SK-N-SH (cell line): ENCODE results near the gene HOXA1. TPM values are rescaled to one million over a fixed set of nuclear protein-coding genes. Genes with fewer than 3 reads are reported as not detected.

Experiments
- CTCF ChIA-PET: fragments of 300-600, 350-600 bp; formaldehyde crosslinking; extraction: SDS; loops from one replicate; lab custom pipeline; 2021; lab: Yijun Ruan, JAX
- POLR2A ChIA-PET: fragments of 350-600 bp; sonication (Branson Sonifier 250); formaldehyde crosslinking; extraction: SDS; loops from one replicate; lab custom pipeline; 2020; ENCODE audit warnings: antibody characterized with exemption, inconsistent platforms; lab: Yijun Ruan, JAX
- DNase-seq: peaks from one replicate; pipeline ENCODE4 v3.0.0; 2012
- H2AFZ ChIP-seq: fragments of 200-600 bp; sonication (generic); 2 replicates; pipeline ENCODE4 v1.8.1; 2016; ENCODE audit warnings: antibody characterized with exemption, mild to moderate bottlenecking, low read depth
- H3F3A ChIP-seq: fragments of 200-600 bp; sonication (generic); replicated peaks from 2 replicates; pipeline ENCODE3; 2016; ENCODE audit warnings: antibody characterized with exemption, mild to moderate bottlenecking; ENCODE audit not compliant: insufficient read depth
- H3K27ac ChIP-seq, 2 experiments: fragments of 200-500 bp in 1 of 2; fragments of 200-600 bp in 1 of 2; sonication (Bioruptor generic) in 1 of 2; sonication (generic), shearing (Covaris generic) in 1 of 2; 2 replicates each; pipeline versions ENCODE4 v1.5.1 to v1.6.1; 2014 to 2016; ENCODE audit warnings: low read depth in 2 of 2, inconsistent platforms in 1 of 2, low read length in 1 of 2, mild to moderate bottlenecking in 1 of 2, mixed read lengths in 1 of 2
- H3K27me3 ChIP-seq: fragments of 200-600 bp; sonication (generic), shearing (Covaris generic); 2 replicates; pipeline ENCODE4 v1.6.1; 2016; ENCODE audit warnings: mixed run types; ENCODE audit not compliant: insufficient read depth
- H3K36me3 ChIP-seq, 2 experiments: fragments of 200-500 bp in 1 of 2; fragments of 200-600 bp in 1 of 2; sonication (Bioruptor generic) in 1 of 2; sonication (generic) in 1 of 2; replicated peaks in 1 of 2; 2 replicates each; pipeline versions ENCODE3 to v1.5.1; 2014 to 2016; ENCODE audit warnings: low read length in 1 of 2, mild to moderate bottlenecking in 1 of 2; ENCODE audit not compliant: insufficient read depth in 2 of 2, control insufficient read depth in 1 of 2
- H3K4me1 ChIP-seq, 2 experiments: fragments of 200-500 bp in 1 of 2; fragments of 200-600 bp in 1 of 2; sonication (Bioruptor generic) in 1 of 2; sonication (generic), shearing (Covaris generic) in 1 of 2; 2 replicates each; pipeline versions ENCODE4 v1.5.1 to v1.6.1; 2014 to 2016; ENCODE audit warnings: low read depth in 1 of 2, low read length in 1 of 2, mixed run types in 1 of 2; ENCODE audit not compliant: insufficient read depth in 2 of 2, control insufficient read depth in 1 of 2
- H3K4me2 ChIP-seq: fragments of 200-600 bp; sonication (generic), shearing (Covaris generic); 2 replicates; pipeline ENCODE4 v1.6.1; 2017; ENCODE audit warnings: mixed run types
- H3K4me3 ChIP-seq, 2 experiments: fragments of 200-500 bp in 1 of 2; fragments of 200-600 bp in 1 of 2; sonication (Bioruptor generic) in 1 of 2; sonication (generic), shearing (Covaris generic) in 1 of 2; 2 replicates each; pipeline versions ENCODE4 v1.5.1 to v1.8.1; 2014 to 2016; ENCODE audit warnings: low read depth in 2 of 2, inconsistent platforms in 1 of 2, low read length in 1 of 2, mild to moderate bottlenecking in 1 of 2, mixed read lengths in 1 of 2, moderate library complexity in 1 of 2
- H3K79me2 ChIP-seq: fragments of 200-600 bp; sonication (generic); 2 replicates; pipeline ENCODE4 v1.8.1; 2017; ENCODE audit warnings: mild to moderate bottlenecking; ENCODE audit not compliant: insufficient read depth
- H3K9ac ChIP-seq: fragments of 200-600 bp; sonication (generic); 2 replicates; pipeline ENCODE4 v1.6.1; 2017; ENCODE audit warnings: mixed run types
- H3K9me2 ChIP-seq: fragments of 200-600 bp; sonication (generic); 2 replicates; pipeline ENCODE4 v1.6.1; 2017; ENCODE audit warnings: mixed run types
- H3K9me3 ChIP-seq: fragments of 200-600 bp; sonication (generic); 2 replicates; pipeline ENCODE4 v1.6.1; 2017; ENCODE audit warnings: mixed run types, mild to moderate bottlenecking, moderate library complexity
- H4K20me1 ChIP-seq: fragments of 200-600 bp; sonication (generic); 2 replicates; pipeline ENCODE4 v1.6.1; 2017; ENCODE audit warnings: mild to moderate bottlenecking, mixed run types; ENCODE audit not compliant: insufficient read depth
- CTCF ChIP-seq: fragments of 200-600 bp; sonication (generic); IDR thresholded peaks from 2 replicates; pipeline ENCODE4 v1.6.1; 2017; ENCODE audit warnings: antibody characterized with exemption, mild to moderate bottlenecking, moderate library complexity
- EZH2phosphoT487 ChIP-seq: fragments of 200-600 bp; sonication (generic); IDR thresholded peaks from 2 replicates; pipeline ENCODE4 v1.6.1; 2017; ENCODE audit warnings: low read depth, mixed run types, mild to moderate bottlenecking, antibody characterized with exemption, moderate library complexity, borderline replicate concordance
- GATA2 ChIP-seq: sonication (generic); formaldehyde crosslinking; IDR thresholded peaks from 2 replicates; pipeline ENCODE4 v1.5.0; 2020; ENCODE audit warnings: mild to moderate bottlenecking, missing genetic modification reagents
- MXI1 ChIP-seq: IDR thresholded peaks from 2 replicates; pipeline ENCODE4 v1.6.1; 2012; ENCODE audit warnings: mild to moderate bottlenecking, low read depth, low read length, improper control_type of control experiment
- NRF1 ChIP-seq: IDR thresholded peaks from 2 replicates; pipeline ENCODE4 v1.6.1; 2012; ENCODE audit warnings: low read depth, mild to moderate bottlenecking, low read length
- PBX3 ChIP-seq: IDR thresholded peaks from 2 replicates; pipeline ENCODE4; 2012
- RAD21 ChIP-seq: IDR thresholded peaks from 2 replicates; pipeline ENCODE4 v1.6.1; 2012; ENCODE audit warnings: mild to moderate bottlenecking, low read length
- REST ChIP-seq: IDR thresholded peaks from 2 replicates; pipeline ENCODE4 v1.6.1; 2012; ENCODE audit warnings: mild to moderate bottlenecking, low read depth, low read length, moderate library complexity
- RFX5 ChIP-seq: IDR thresholded peaks from 2 replicates; pipeline ENCODE4 v1.6.1; 2012; ENCODE audit warnings: mild to moderate bottlenecking, improper control_type of control experiment, low read length
- RXRA ChIP-seq: IDR thresholded peaks from 2 replicates; pipeline ENCODE4 v1.4.0; 2012; ENCODE audit warnings: low read depth, mild to moderate bottlenecking, borderline replicate concordance
- SIN3A ChIP-seq: IDR thresholded peaks from 2 replicates; pipeline ENCODE4 v1.6.1; 2012; ENCODE audit warnings: low read depth, mild to moderate bottlenecking, low read length, moderate library complexity, borderline replicate concordance
- SMC3 ChIP-seq: IDR thresholded peaks from 2 replicates; pipeline ENCODE4 v1.6.1; 2012; ENCODE audit warnings: low read depth, low read length, improper control_type of control experiment
- TAF1 ChIP-seq: IDR thresholded peaks from 2 replicates; pipeline ENCODE4 v1.6.1; 2012; ENCODE audit warnings: low read depth, mild to moderate bottlenecking, low read length, moderate library complexity, borderline replicate concordance
- USF1 ChIP-seq: IDR thresholded peaks from 2 replicates; pipeline ENCODE4 v1.4.0; 2012; ENCODE audit warnings: low read depth, borderline replicate concordance
- YY1 ChIP-seq: IDR thresholded peaks from 2 replicates; pipeline ENCODE4 v1.4.0; 2012; ENCODE audit warnings: low read depth, mild to moderate bottlenecking
- whole genome bisulfite sequencing: methylation state at CpG from one replicate; pipeline ENCODE4 v1.1.6; 2017; ENCODE audit warnings: low lambda C conversion rate; 5-methylcytosine and 5-hydroxymethylcytosine counted together
- polyA plus RNA-seq, 3 experiments: library from polyadenylated mRNA; depleted of rRNA; stranded (reverse); fragments of >200 nt; gene quantifications; 2 replicates each; pipeline ENCODE4 v1.2.3, GENCODE V29; 2012

HOXA1 gene
- polyA plus RNA-seq, 1 of the 3 experiments (the other 2 are of a cell fraction), result not detected

- H3K79me2 ChIP-seq, result no peaks in the 10 kb centered on the region
- peak; percentile 92 for DNase-seq
- WGBS, result 6% methylated on average over 56 of the region's 86 CpGs
These were observed 47.5 kb upstream of the HOXA1 start, which contains the start of gene HOXA5 for GRCh38 chr7:27143023-27143949. HOXA5 (minus strand) TSS chr7:27143681; CDS start chr7:27143607, 74 bp downstream.

More at GRCh38 chr7:27143023-27143949, 47.5 kb upstream of the HOXA1 start, which contains the start of gene HOXA5:
- H2AFZ ChIP-seq, result no peak within 1 kb of the TSS
- H3K27ac ChIP-seq, result no peak within 1 kb of the TSS
- H3K4me1 ChIP-seq, result peaks cover 11 to 12% of the 10 kb centered on the region in 2 experiments; a peak in 1 of 4 replicates
- no peak within 1 kb of the TSS for H3K9ac ChIP-seq
- POLR2A ChIA-PET, result no interaction called here
- no peaks in the 10 kb centered on the region for H4K20me1 ChIP-seq
- H3K9me2 ChIP-seq, result no peaks in the 10 kb centered on the region
- no peaks in the 10 kb centered on the region for H3K9me3 ChIP-seq
- H3K4me2 ChIP-seq, result peak within 1 kb of the TSS; percentile 42
- CTCF ChIA-PET, result interaction anchor here (0.6 to 10.9 kb wide), 37 partner anchors 8 to 1291 kb away, joined by 3 to 270 read pairs (median 4); partner anchors contain the start of genes HOXA10, HOXA11, HOXA3 and HOXA4
- peaks cover 100% of the 10 kb centered on the region for H3K27me3 ChIP-seq
- no peaks in the 10 kb centered on the region for H3F3A ChIP-seq
- TF ChIP-seq PBX3 (no peak), REST (no peak), TAF1 (no peak), USF1 (peak; percentile 37; the same call in 1 of the 2 replicates), NRF1 (no peak), SMC3 (peak; percentile 28; the same call in 1 of the 2 replicates), EZH2phosphoT487 (0 out of 2 replicates have a peak, but pooled peaks have one; percentile 16), CTCF (peak; percentile 85), MXI1 (no peak), SIN3A (no peak), YY1 (no peak), RAD21 (peak; percentile 63), RFX5 (no peak), GATA2 (CRISPR knock-in tag) (no peak), RXRA (no peak)
- H3K4me3 ChIP-seq, result peak within 1 kb of the TSS; percentile 17 to 31; a peak in 2 of 4 replicates
- H3K36me3 ChIP-seq, result no peaks in the 10 kb centered on the region
